Esophagus muscularis mucosa (tissue), 4 donors: ENCODE measurements around the gene ABI3BP. TPM values are rescaled to one million over a fixed set of nuclear protein-coding genes. Genes with fewer than 3 reads are reported as not detected.
A peak's percentile ranks its signal among the peaks of the same experiment; 100 is the strongest.

Source experiments
- DNase-seq: peaks from one replicate; pipeline ENCODE4 v3.0.0-alpha.2; 2017; ENCODE audit errors: extremely low spot score
- H3K27ac ChIP-seq, 4 donors: fragments of 200-600 bp; sonication (generic); replicated peaks in 1 of 4; 1 replicate in 3 of 4; 2 replicates in 1 of 4; pipeline ENCODE4 v1.5.1; 2016 to 2019; ENCODE audit warnings: mild to moderate bottlenecking in 1 of 4
- H3K27me3 ChIP-seq, 4 donors: fragments of 200-600 bp; sonication (generic); one replicate each; pipeline versions ENCODE4 v1.5.1 to v1.6.0; 2016 to 2019
- H3K36me3 ChIP-seq, 4 donors: fragments of 200-600 bp; sonication (generic); one replicate each; pipeline ENCODE4 v1.5.1; 2016 to 2019
- H3K4me1 ChIP-seq, 4 donors: fragments of 200-600 bp; sonication (generic); one replicate each; pipeline ENCODE4 v1.5.1; 2016 to 2019
- H3K4me3 ChIP-seq, 4 donors: fragments of 200-600 bp; sonication (generic); 1 replicate in 2 of 4; 2 replicates in 2 of 4; pipeline ENCODE4 v1.5.1; 2016 to 2019; ENCODE audit warnings: mild to moderate bottlenecking in 4 of 4, moderate library complexity in 1 of 4
- H3K9me3 ChIP-seq, 4 donors: fragments of 200-600 bp; sonication (generic); 1 replicate in 3 of 4; 2 replicates in 1 of 4; pipeline ENCODE4 v1.5.1; 2016 to 2019
- CTCF ChIP-seq, 3 experiments: fragments of 200-600 bp in 2 of 3; fragments of 450-650 bp in 1 of 3; sonication (generic) in 2 of 3; IDR thresholded peaks; one replicate each; pipeline ENCODE4 v1.5.1; 2017 to 2019; ENCODE audit warnings: antibody characterized with exemption in 3 of 3, mild to moderate bottlenecking in 2 of 3, moderate library complexity in 1 of 3
- EP300 ChIP-seq: sonication (generic); formaldehyde crosslinking; IDR thresholded peaks from one replicate; pipeline ENCODE4 v1.6.1; 2017; ENCODE audit warnings: antibody characterized with exemption
- POLR2A ChIP-seq: fragments of 450-650 bp; IDR thresholded peaks from one replicate; pipeline ENCODE4 v1.6.1; 2017; ENCODE audit warnings: antibody characterized with exemption, moderate library complexity, mild to moderate bottlenecking, low read depth
- POLR2AphosphoS5 ChIP-seq, 2 donors: sonication (generic); formaldehyde crosslinking; IDR thresholded peaks; one replicate each; pipeline ENCODE4 v1.6.1; 2017; ENCODE audit warnings: antibody characterized with exemption in 2 of 2
- WGBS: methylation state at CpG from one replicate; pipeline ENCODE4 v1.1.5; 2018; 5-methylcytosine and 5-hydroxymethylcytosine counted together
- intact Hi-C: fragments of 100-400 bp; cut with DNase I; formaldehyde crosslinking; loops from one replicate; pipeline ENCODE4 v1.15.1; 2023
- total RNA-seq, 4 donors: library from RNA; depleted of rRNA; stranded (reverse); fragments of >200 nt; gene quantifications; one replicate each; pipeline versions ENCODE4 v1.1.0 to v1.2.1, GENCODE V29; 2016

Gene ABI3BP
- total RNA-seq, 4 donors from 2014 or later: 25.7 to 67.3 (median 61.5) TPM

- no peak for DNase-seq
- Histone ChIP-seq H3K36me3 (no peaks in the 10 kb centered on the region), H3K27me3 (no peaks in the 10 kb centered on the region), H3K4me3 (no peak overlapping the region), H3K4me1 (peaks cover 0 to 65% (median 63%) of the 10 kb centered on the region in 4 donors), H3K9me3 (peaks cover 0 to 4% (median 1%) of the 10 kb centered on the region in 4 donors), H3K27ac (peak overlapping the region; percentile 48 to 68 (median 60))
- WGBS: 39% methylated on average over 2 of the region's 2 CpGs
- intact Hi-C loops: no loop called here
- TF ChIP-seq POLR2A: no peak
- TF ChIP-seq POLR2AphosphoS5 (IDR thresholded peaks at IDR 0.05): no peak
- no peak for TF ChIP-seq EP300
- TF ChIP-seq CTCF (IDR thresholded peaks at IDR 0.05): no peak
Observed at GRCh38 chr3:100972301-100972844, 20.8 kb downstream of the ABI3BP start.

DNA sequence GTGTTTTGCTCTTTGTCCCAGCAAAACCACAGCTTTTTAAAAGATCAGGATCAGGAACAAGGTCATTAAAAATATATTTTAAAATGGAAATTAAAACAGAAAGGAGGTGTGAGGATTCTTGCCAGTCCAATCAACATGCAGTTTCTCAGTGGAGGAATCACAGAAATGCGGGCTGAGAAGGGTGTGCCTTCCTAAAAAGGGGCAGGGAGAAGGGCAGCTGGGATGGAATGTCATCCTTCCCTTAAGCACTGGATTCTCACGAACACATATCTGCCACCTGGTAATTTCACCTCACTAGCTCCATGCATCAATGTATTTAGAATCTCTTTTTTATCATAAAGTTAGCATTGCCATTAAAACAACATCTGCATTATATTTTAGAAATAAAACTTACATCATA lies 21.4 kb downstream of the ABI3BP start:
- intact Hi-C loops: no loop called here
- Histone ChIP-seq H3K27me3 (no peaks in the 10 kb centered on the region), H3K4me1 (peaks cover 0 to 65% (median 61%) of the 10 kb centered on the region in 4 donors), H3K9me3 (no peaks in the 10 kb centered on the region), H3K36me3 (no peaks in the 10 kb centered on the region), H3K27ac (peak overlapping the region; percentile 48 to 68 (median 60)), H3K4me3 (no peak overlapping the region)
- no peak for DNase-seq
- 40% methylated on average over 2 of the region's 2 CpGs for WGBS
- no peak for TF ChIP-seq POLR2AphosphoS5 (IDR thresholded peaks at IDR 0.05)
- no peak for TF ChIP-seq CTCF (IDR thresholded peaks at IDR 0.05)
- no peak for TF ChIP-seq EP300
- no peak for TF ChIP-seq POLR2A

DNA sequence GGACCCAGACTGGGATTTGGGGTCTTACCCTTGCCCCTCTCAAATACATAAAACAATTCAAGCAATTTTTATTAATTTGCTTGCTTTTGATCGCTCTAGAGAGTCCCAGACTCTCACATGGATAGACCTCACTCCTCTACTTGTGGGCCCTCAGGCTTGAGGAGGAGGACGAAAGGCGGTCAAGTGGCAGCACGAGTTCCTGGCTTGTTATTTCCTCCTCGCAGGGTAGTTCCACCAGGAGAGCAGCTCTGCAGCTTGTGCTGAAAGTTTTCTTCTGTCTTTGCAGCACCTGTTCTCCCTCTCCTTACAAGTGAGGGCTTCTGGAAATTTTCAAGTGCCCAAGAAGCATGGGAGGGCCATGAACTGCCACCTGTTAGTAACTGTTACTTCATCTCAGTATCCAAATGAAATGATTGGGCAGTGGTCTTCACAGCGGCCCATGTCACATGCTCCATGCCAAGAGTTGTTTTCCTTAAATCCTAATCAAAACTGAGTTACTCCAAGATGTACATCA lies 22.7 kb downstream of the ABI3BP start:
- DNase-seq: no peak
- peak overlapping the region; percentile 7 to 68 (median 46) for H3K27ac ChIP-seq
- 85% methylated on average over 6 of the region's 6 CpGs for WGBS

DNA sequence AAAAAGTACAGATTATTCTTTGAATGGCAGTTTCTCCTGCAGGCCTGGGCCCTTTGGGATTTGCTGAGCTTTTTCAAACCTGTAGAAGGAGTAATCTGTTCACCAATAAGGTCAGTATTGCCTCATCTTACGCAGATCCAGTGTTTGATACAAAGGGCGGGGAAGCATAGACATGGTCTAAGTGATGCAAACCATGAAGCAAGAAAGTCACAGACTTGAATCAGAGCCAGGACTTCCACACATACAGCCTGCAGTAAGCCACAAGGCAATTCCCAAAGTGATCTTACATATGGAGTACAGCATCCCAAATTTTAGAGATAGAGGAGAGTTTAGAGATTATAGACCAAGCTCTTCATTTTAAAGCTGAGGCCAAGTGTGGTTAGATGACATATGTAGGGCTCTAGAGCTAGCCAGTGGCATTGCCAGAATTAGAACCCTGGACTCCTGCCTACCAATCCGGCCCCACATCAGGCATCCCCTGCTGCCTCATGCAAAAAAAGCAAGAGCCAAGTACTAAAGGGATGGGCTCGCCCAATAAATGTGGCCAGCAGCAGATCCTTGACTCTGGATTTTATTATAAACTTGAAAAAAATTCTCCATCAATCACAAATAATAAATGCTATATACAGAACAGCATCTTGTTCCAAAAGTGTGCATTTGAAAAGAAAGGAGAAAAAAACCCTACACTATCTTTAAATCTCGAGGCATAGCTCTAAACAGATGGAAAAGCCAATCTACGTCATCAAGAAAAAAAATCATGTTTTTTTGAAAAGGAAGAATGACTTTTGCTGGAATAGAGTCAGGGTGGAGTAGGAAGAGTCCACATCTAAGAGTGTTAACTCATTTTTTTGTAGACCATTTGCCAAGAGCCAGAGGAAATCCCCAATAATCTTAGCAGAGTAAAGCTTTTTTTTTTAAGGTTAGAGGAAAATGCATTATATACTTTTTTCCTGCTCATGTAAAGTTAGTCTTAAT lies 24.0 kb downstream of the ABI3BP start:
- peak overlapping the region; percentile 28 to 68 (median 36) for H3K27ac ChIP-seq
- no peak for DNase-seq

More for the DNA sequence above, 22.7 kb downstream of the ABI3BP start:
- Histone ChIP-seq H3K27me3 (no peaks in the 10 kb centered on the region), H3K9me3 (no peaks in the 10 kb centered on the region), H3K4me1 (peaks cover 0 to 54% (median 49%) of the 10 kb centered on the region in 4 donors), H3K36me3 (no peaks in the 10 kb centered on the region), H3K4me3 (no peak overlapping the region)
- intact Hi-C loops: no loop called here
- TF ChIP-seq EP300: no peak
- TF ChIP-seq CTCF (IDR thresholded peaks at IDR 0.05): no peak
- TF ChIP-seq POLR2A: no peak
- no peak for TF ChIP-seq POLR2AphosphoS5 (IDR thresholded peaks at IDR 0.05)

More for the DNA sequence above, 24.0 kb downstream of the ABI3BP start:
- Histone ChIP-seq H3K4me1 (peaks cover 0 to 41% (median 37%) of the 10 kb centered on the region in 4 donors), H3K27me3 (no peaks in the 10 kb centered on the region), H3K36me3 (no peaks in the 10 kb centered on the region), H3K9me3 (no peaks in the 10 kb centered on the region), H3K4me3 (no peak overlapping the region)
- no peak for TF ChIP-seq CTCF (IDR thresholded peaks at IDR 0.05)
- TF ChIP-seq POLR2AphosphoS5 (IDR thresholded peaks at IDR 0.05): peak in 1 of 2 donors; percentile 52
- 71% methylated on average over 6 of the region's 6 CpGs for WGBS
- intact Hi-C loops: no loop called here
